ENCODE data around the gene BTBD19. TPM values are rescaled to one million over a fixed set of nuclear protein-coding genes. Genes with fewer than 3 reads are reported as not detected.

BTBD19 gene
- total RNA-seq, 1 experiment from 2014 or later, result 11.6 TPM

GRCh38 chr1:44807364-44808062 lies 810 bp upstream of the BTBD19 start:
- no peaks in the 10 kb centered on the region for H4K20me1 ChIP-seq (ENCODE audit: insufficient read depth)
- CTCF ChIA-PET, result interaction anchor here (1.0 to 2.3 kb wide), 2 partner anchors 8 to 12 kb away, joined by 3 to 10 read pairs; partner anchors contain the start of gene PLK3
- H3K4me1 ChIP-seq (ENCODE audit: control insufficient read depth in 1 of 2, insufficient read depth in 2 of 2, low read length in 2 of 2), result peaks cover 58 to 95% of the 10 kb centered on the region in 2 experiments

More at GRCh38 chr1:44807364-44808062, 810 bp upstream of the BTBD19 start:
- intact Hi-C loops (cut with micrococcal nuclease), result no loop called here
- DNase-seq (ENCODE audit: low read depth, low spot score), result peak; percentile 98
- ChIA-PET POLR2A (interaction anchor here (0.6 to 8.0 kb wide), 11 partner anchors 8 to 714 kb away, joined by 3 to 200 read pairs (median 8); partner anchors contain the start of genes BEST4, HECTD3, PLK3 and PRDX1), RAD21 (ENCODE audit: low non-redundant PET in 1 of 2, low total read pairs in 2 of 2, uncharacterized antibody in 2 of 2, unreplicated experiment in 2 of 2) (no interaction called here)
- TF ChIP-seq ZBTB33 (IDR thresholded peaks at IDR 0.05; ENCODE audit: extremely low read depth, insufficient replicate concordance, low read length) (no peak), TCF7L2 (IDR thresholded peaks at IDR 0.05; ENCODE audit: borderline replicate concordance, extremely low read depth, insufficient read depth, insufficient read length) (peak; percentile 62), MAX (IDR thresholded peaks at IDR 0.05) (no peak), RAD21 (IDR thresholded peaks at IDR 0.05; ENCODE audit: low read depth) (no peak), POLR2A (IDR thresholded peaks at IDR 0.05; ENCODE audit: borderline replicate concordance, extremely low read depth, insufficient read depth, insufficient read length) (peak; percentile 58), POLR2AphosphoS5 (IDR thresholded peaks at IDR 0.05; ENCODE audit: low read depth, low read length) (peak; percentile 61; the same call in 1 of the 2 replicates)
- ATAC-seq, result peak; percentile 74
- H2AFZ ChIP-seq (ENCODE audit: low read depth, low read length, poor library complexity, severe bottlenecking), result no peak overlapping the region
- H3K79me2 ChIP-seq (ENCODE audit: insufficient read depth, low read length), result peaks cover 29% of the 10 kb centered on the region
- no peaks in the 10 kb centered on the region for H3K9me3 ChIP-seq (ENCODE audit: control insufficient read depth in 1 of 2, insufficient read depth in 1 of 2, low read depth in 1 of 2, low read length in 2 of 2)
- H3K36me3 ChIP-seq (ENCODE audit: control insufficient read depth in 1 of 2, insufficient read depth in 2 of 2, low read length in 2 of 2), result peaks cover 3 to 39% of the 10 kb centered on the region in 2 experiments; a peak in 3 of 4 replicates
- TSS peak; percentile 7 for BruUV-seq (replicated peaks)
- no peaks in the 10 kb centered on the region for H3K9me2 ChIP-seq (ENCODE audit: insufficient read depth)
- H3K27ac ChIP-seq (ENCODE audit: low read depth, low read length), result peak overlapping the region; percentile 98
- H3K4me2 ChIP-seq (ENCODE audit: low read length), result peak overlapping the region; percentile 68
- peak overlapping the region; percentile 73 for H3K9ac ChIP-seq (ENCODE audit: low read length)
- no peaks in the 10 kb centered on the region for H3K27me3 ChIP-seq (ENCODE audit: insufficient read depth, low read length)
- H3K4me3 ChIP-seq (replicated peaks in 1 of 2; ENCODE audit: low read depth in 1 of 2, low read length in 2 of 2), result peak overlapping the region; percentile 30 to 32

All from HCT116 (cell line).